NCI-H69 (cell line): ENCODE measurements around the gene KLHL3.

Experiments used
- DNase-seq: peaks from one replicate; lab custom pipeline; 2025; lab: John Stamatoyannopoulos, UW

The KLHL3 gene

GRCh38 chr5:137632716-137633115 is 103.2 kb downstream of the KLHL3 start:
- no peak for DNase-seq

DNA sequence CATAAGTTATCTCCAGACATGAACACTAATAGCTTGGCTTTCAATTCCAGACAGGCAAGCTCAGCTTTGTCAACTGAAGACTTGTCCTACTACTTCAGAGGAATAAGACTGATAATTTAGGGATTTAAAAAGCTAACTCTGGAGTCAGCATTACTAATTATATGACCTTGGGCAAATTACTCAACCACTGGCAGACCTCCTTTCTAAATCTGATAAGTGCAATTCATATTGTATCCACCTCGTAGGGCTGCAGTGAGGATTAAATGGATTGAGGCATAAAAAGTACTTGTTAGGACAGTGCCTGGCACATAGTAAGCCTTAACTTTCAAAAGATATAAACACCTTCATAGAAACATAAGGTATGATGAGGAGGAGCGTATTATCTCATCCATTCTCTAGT is 104.4 kb downstream of the KLHL3 start:
- no peak for DNase-seq

GRCh38 chr5:137630972-137631370 is 104.9 kb downstream of the KLHL3 start:
- DNase-seq: no peak

DNA sequence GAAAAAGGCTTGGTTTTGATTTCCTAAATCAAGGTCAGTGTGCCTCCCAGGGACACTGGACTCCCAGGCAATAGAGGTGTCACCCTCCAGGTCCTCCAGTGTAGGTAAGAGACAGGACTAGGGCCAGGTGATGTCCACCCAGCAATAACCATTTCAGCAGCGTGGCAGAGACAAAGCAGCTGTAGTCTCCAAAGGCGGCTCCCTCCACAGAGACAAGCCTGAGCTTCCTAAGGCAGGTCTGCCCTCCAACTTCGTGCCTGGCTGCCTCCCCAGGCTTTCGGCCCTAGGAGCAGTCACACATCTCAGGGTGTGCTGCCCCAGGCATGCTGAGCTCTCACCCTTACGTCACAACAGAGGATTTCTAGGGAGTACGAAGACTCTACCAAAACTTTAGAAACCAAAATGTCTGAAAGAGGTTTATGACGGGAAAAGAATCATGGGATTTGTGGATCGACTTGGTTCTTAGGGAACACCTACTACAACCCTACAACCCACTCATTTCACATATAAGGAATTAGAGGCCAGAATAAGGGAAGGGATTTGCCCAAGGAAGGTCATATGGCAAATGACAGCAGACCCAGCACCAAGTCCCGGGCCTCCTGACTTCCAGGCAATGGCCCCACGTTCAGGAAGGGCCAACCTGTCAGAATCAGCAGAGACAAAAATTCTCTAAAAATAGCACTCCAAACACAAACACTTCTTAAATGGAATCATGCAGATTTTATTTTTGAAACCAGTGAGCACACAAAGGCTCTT is 105.5 kb downstream of the KLHL3 start:
- DNase-seq: no peak

DNA sequence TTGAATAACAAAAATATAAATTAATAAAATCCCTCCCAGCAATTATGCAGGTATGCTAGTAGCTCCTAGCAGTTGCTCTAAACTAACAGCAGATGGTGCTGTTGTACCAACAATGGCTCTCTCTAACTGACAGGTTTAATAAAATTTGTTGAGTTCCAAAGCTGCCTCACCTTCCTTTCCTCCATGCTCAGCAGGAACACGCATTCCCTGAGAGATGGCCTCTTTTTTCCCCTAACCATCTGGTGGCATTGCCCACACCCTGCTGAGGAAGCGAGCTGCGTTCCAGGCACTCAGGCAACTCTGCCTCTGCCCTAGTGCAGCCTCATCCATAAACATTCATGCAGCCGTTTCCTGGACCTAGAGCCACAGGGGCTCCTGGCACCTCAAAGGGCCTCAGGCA is 106.2 kb downstream of the KLHL3 start:
- peak; percentile 89 for DNase-seq

DNA sequence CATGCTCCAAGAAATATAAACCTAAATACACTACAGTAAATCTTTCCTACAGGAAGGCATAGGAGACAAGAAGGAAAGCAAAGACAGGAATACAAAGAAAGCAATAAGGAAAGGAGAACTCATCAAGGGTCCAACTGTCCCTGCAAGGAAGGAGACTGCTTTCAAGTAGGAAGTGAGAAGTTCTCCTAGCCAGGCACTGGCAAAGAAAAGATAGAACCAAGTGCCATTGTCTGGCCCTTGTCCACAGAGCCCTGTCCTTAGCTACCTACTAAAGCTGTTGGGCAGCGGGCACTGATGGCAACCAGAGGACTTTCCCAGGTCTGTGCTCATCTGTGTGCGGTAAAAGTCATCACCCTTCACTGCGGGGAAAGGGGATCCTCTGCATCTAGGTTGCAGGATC is 108.2 kb downstream of the KLHL3 start:
- DNase-seq: peak; percentile 62

GRCh38 chr5:137627293-137627692 is 108.6 kb downstream of the KLHL3 start:
- peak; percentile 93 for DNase-seq

GRCh38 chr5:137624786-137625349 is 111.0 kb downstream of the KLHL3 start:
- no peak for DNase-seq

DNA sequence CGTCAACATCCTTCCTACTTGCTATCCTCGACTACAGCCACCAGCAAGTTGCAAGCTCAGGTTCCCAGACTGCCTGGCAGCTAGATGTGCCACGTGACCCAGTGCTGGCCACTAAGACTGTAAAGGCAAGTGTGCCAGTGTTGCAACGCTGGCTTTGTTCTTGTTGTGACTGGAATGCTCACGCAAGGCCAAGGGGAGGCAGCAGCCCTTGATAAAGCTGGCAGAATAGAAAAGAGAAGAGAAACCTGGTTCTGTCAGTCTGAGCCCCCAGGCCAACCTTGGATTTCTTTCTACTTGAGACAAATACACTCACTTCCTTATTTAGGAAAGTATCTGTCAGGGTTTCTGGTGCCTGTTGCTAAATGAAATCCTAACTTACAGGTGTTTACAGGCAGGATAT is 113.0 kb downstream of the KLHL3 start:
- no peak for DNase-seq

DNA sequence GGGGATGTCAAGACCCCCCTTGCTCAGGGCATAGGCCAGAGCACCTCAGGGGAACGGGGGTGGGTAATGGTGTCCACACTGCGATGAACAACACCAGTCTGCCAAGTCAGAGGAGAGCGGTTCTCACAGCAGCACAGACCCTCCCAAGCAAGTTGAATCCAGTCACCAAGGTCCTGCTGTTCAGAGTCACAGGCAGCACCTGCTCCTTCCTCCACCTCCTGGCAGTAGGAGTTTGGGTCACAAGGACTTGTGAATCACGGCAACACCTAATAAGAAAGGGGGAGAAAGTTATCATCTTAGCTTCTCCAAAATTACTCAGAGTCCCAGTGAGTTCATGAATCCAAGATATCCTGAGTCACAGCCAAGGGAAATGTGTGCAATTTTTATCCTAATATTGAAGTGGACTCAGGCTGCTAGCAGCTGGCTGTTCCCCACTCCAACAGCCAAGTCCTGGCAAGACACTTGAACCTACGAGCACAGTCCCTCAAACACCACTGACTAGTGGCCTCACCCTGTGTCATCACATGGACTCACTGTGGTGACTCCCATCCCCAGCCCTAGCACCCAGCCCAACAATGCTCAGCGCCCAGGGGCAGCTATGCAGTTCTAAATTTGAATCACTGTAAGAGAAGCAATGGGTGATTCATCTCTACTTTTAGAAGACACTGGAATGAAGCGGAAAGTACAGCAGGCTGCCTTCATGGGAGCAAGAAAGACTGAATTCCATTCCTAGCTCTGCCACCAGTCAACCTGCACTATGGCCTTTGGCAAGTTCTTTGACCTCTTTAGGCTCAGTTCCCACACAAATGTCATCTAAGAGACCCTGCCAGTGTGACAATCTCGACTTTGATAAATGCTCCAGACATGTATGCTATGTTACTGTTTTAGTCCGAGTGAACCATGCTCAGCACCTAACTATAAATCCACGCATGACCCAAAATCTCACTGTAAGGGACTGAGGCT is 113.7 kb downstream of the KLHL3 start:
- no peak for DNase-seq

GRCh38 chr5:137621306-137621705 is 114.6 kb downstream of the KLHL3 start:
- DNase-seq: no peak

DNA sequence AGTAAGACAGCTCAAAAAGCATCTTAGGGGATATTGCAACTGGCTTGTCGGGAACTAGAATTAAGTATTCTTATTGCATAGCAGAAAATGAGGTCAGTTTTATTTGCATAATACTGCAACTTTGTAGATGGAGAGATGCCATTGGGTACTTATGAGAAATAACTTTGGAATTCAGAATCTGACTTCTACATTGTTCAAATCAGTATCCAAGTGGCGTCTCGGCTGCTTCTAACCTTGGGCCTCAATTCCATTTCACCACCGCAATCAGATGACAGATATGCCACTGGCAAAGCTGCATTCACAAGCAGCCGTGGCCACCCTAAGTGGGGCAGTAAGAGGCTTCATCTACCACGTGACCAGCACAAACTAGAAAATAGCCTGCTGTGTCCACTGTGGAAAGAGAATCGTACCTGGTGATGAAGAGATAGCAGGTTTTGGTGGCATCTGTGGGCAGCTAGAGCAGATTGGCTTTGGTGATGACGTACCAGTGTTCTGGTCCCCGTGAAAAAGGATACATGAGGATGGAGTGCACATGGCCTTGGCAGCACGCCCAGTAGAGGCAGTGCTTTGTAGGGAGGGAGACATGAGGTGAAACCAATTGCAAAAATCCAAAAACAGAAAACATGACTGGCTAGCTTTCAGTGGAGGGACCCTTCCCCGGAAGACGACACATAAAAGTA is 116.6 kb downstream of the KLHL3 start:
- peak; percentile 67 for DNase-seq

DNA sequence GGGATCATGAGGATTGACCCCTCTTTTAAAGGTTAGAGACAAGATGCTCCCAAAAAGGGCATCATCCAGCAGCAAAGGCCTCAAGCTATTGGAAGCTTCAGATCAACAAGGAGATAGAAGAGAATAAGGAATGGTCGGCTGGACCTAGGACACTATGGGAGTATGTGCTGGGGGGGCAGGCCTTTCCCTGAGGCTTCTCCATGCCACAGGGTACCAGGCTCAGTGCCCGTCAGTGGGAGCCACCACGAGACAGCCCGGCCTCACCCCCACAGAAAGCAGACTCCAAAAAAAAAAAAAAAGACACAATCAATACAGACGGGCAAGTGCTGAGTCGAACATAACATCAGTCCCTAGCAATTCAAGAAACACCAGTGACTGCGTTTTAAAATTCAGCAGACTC is 117.4 kb downstream of the KLHL3 start:
- DNase-seq: no peak

- no peak for DNase-seq
Observed at GRCh38 chr5:137617528-137618205, 118.2 kb downstream of the KLHL3 start.

GRCh38 chr5:137616046-137616445 is 119.8 kb downstream of the KLHL3 start:
- no peak for DNase-seq

DNA sequence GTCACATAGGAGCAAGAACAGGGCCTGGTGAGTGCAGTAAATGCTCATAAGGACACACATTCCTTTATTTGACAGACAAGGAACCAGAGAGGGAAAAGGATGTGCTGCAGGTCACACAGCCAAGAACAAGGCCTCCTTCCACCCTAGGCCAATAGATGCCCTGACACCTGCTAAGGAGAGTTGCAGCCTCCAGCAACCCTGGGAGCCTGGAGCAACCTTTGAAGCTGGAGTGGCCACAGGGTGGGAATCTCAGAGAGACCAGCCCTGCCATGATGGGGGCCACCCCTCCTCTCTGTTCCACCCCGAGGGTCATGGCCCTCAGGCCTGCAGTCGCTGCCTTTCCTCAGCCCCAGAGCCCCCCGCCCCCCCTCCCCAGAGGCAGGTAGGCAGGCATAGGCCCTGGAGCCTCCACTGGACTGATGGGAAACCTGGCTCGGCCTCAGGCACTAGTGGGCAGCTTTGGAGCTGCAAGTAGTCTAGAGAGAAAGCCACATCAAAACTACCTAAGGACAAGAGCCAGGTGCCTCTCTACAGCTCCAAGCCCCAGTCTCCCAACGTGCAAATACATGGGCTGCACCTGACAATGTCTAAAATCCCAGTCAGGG is 120.6 kb downstream of the KLHL3 start:
- DNase-seq: no peak

DNA sequence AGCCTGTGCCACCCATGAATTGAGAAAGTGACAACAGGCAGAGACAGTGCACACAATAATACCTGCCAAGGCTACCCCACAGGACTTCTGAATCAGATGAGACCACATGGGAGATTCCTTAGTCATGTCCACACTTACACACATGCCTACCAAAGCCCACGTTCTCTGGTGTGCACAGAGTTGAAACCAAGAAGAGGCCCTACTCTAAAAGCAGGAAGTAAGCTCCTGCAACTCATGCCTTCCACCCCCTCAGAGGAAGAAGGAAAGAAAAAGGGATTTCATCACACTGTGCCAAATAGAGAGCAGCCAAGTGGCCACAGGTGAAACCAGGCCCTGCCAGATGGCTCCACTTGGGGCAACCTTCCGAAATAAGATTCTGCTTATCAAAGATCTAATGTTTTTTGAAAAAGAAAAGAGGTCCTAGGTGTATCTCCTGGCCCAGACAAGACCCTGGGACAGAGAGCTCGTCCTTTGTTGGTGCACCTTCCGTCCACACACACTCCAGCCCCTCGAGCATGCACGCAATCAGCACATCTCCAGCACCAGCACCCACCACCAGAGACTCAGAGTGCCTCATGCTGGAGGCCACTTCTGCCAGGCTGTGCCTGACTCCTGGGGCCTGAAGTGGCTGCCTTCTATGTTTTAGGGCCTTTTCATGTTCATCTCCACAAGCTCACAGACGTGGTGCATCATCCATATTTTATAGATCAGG is 122.2 kb downstream of the KLHL3 start:
- DNase-seq: peak; percentile 25

GRCh38 chr5:137612576-137612975 is 123.3 kb downstream of the KLHL3 start:
- DNase-seq: no peak

GRCh38 chr5:137611794-137612435 is 124.0 kb downstream of the KLHL3 start:
- DNase-seq: peak; percentile 48

DNA sequence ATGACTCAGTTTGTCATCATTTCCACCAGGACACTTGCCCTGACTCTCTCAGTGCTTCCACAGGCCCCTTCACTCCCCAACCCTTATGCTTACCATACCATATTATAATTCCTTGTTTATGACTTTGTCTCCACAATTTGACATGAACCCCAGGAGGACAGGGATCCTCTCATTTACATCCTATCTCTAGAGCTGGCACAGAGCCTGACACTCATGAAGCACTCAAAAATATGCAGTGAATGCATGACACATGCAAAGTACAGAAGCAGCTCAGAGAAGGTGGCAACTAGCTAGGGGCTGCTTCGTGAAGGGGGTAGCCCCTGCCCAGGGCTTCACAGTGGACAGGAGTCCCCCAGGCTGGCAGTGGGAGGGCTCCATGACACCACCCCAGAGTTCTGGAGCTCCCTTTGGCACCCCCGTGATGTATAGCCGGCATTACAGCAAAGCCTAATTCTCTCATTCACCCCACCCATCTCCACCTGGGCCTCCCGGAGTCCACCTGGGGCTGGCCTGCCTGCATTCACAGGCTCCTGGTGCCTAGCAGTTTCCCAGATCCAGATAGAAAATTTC is 124.8 kb downstream of the KLHL3 start:
- DNase-seq: no peak
